PC-9 (cell line): ENCODE data around the gene ZEB2. TPM values are rescaled to one million over a fixed set of nuclear protein-coding genes. Genes with fewer than 3 reads are reported as not detected.

Experiments used
- BruUV-seq: library from RNA; stranded (reverse); fragments of 400-500 nt; replicated peaks from 2 replicates; lab custom pipeline; 2021; lab: Mats Ljungman, UMichigan
- CTCF ChIA-PET: fragments of 300-600 bp; sonication (Branson Sonifier 250); formaldehyde crosslinking; loops from one replicate; lab custom pipeline; 2022; ENCODE audit warnings: antibody characterized with exemption; lab: Charles Lee
- POLR2A ChIA-PET: fragments of 300-600 bp; sonication (Branson Sonifier 250); formaldehyde crosslinking; loops from one replicate; lab custom pipeline; 2022; ENCODE audit warnings: antibody characterized with exemption; ENCODE audit not compliant: unreplicated experiment; lab: Charles Lee
- DNase-seq, 2 experiments: peaks; one replicate each; pipeline versions ENCODE4 v3.0.0 to v3.0.0-alpha.2; 2015 to 2022; ENCODE audit warnings: mixed read lengths in 1 of 2
- H2AFZ ChIP-seq: fragments of 200-600 bp; sonication (generic); 2 replicates; pipeline ENCODE4 v1.8.1; 2017; ENCODE audit warnings: antibody characterized with exemption
- H3F3A ChIP-seq: fragments of 200-600 bp; sonication (generic); 2 replicates; pipeline ENCODE4 v1.8.1; 2017; ENCODE audit warnings: antibody characterized with exemption, mild to moderate bottlenecking, low read depth; ENCODE audit not compliant: insufficient read depth
- H3K27ac ChIP-seq: fragments of 200-600 bp; sonication (generic); 2 replicates; pipeline ENCODE4 v1.6.1; 2016; ENCODE audit warnings: mixed run types
- H3K27me3 ChIP-seq: fragments of 200-600 bp; sonication (generic); 2 replicates; pipeline ENCODE4 v1.6.1; 2016; ENCODE audit warnings: low read depth, mixed run types; ENCODE audit not compliant: insufficient read depth
- H3K36me3 ChIP-seq: fragments of 200-600 bp; sonication (generic); 2 replicates; pipeline ENCODE4 v1.6.1; 2016; ENCODE audit warnings: low read depth, mixed run types
- H3K4me1 ChIP-seq: fragments of 200-600 bp; sonication (generic); replicated peaks from 2 replicates; pipeline ENCODE4 v1.6.1; 2016; ENCODE audit warnings: mixed run types; ENCODE audit not compliant: insufficient read depth
- H3K4me2 ChIP-seq: fragments of 200-600 bp; sonication (generic); 2 replicates; pipeline ENCODE4 v1.6.1; 2017; ENCODE audit warnings: mixed run types
- H3K4me3 ChIP-seq: fragments of 200-600 bp; sonication (generic); 2 replicates; pipeline ENCODE4 v1.6.1; 2016; ENCODE audit warnings: mixed run types
- H3K79me2 ChIP-seq: fragments of 200-600 bp; sonication (generic); 2 replicates; pipeline ENCODE4 v1.6.1; 2017; ENCODE audit warnings: low read depth, mixed run types
- H3K9me2 ChIP-seq: fragments of 200-600 bp; sonication (generic); 2 replicates; pipeline ENCODE4 v1.8.1; 2017; ENCODE audit warnings: mild to moderate bottlenecking; ENCODE audit not compliant: insufficient read depth
- H3K9me3 ChIP-seq: fragments of 200-600 bp; sonication (generic); 2 replicates; pipeline ENCODE4 v1.8.1; 2016; ENCODE audit warnings: low read depth; ENCODE audit not compliant: insufficient read depth
- H4K20me1 ChIP-seq: fragments of 200-600 bp; sonication (generic); 2 replicates; pipeline ENCODE4 v1.8.1; 2017; ENCODE audit not compliant: insufficient read depth
- CTCF ChIP-seq: fragments of 200-600 bp; sonication (generic); conservative IDR thresholded peaks from 2 replicates; pipeline ENCODE4 v1.6.1; 2017; ENCODE audit warnings: mixed run types, antibody characterized with exemption, mild to moderate bottlenecking, moderate library complexity
- EZH2 ChIP-seq: fragments of 200-600 bp; sonication (generic); IDR thresholded peaks from 2 replicates; pipeline ENCODE4 v1.8.0; 2017; ENCODE audit warnings: antibody characterized with exemption, low read depth
- intact Hi-C: fragments of 100-400 bp; cut with micrococcal nuclease; formaldehyde crosslinking; loops from one replicate; pipeline ENCODE4 v1.10.0; 2022; ENCODE audit not compliant: unreplicated experiment
- total RNA-seq: library from RNA; stranded (reverse); gene quantifications from 2 replicates; pipeline ENCODE4 v1.2.3, GENCODE V29; 2021

Gene ZEB2
- total RNA-seq, 1 experiment from 2014 or later, result 0.09 TPM

GRCh38 chr2:144404586-144405314 lies 115.2 kb downstream of the ZEB2 start:
- Histone ChIP-seq H3K4me2 (no peak overlapping the region), H3K27me3 (no peaks in the 10 kb centered on the region), H3K36me3 (no peaks in the 10 kb centered on the region), H3F3A (no peaks in the 10 kb centered on the region), H3K4me3 (no peak overlapping the region), H3K4me1 (no peaks in the 10 kb centered on the region), H3K79me2 (no peaks in the 10 kb centered on the region), H2AFZ (no peak overlapping the region), H3K27ac (no peak overlapping the region), H3K9me3 (no peaks in the 10 kb centered on the region), H4K20me1 (no peaks in the 10 kb centered on the region), H3K9me2 (no peaks in the 10 kb centered on the region; the same call in 1 of the 2 replicates)
- POLR2A ChIA-PET, result no interaction called here
- BruUV-seq, result no TSS peak
- TF ChIP-seq EZH2 (no peak), CTCF (no peak)
- CTCF ChIA-PET, result no interaction called here
- intact Hi-C loops, result no loop called here
- DNase-seq, result no peak

- Histone ChIP-seq H2AFZ (no peak overlapping the region), H3K4me1 (no peaks in the 10 kb centered on the region), H3K9me3 (no peaks in the 10 kb centered on the region), H3K27me3 (no peaks in the 10 kb centered on the region), H3K27ac (no peak overlapping the region), H3F3A (no peaks in the 10 kb centered on the region), H4K20me1 (no peaks in the 10 kb centered on the region), H3K79me2 (no peaks in the 10 kb centered on the region), H3K9me2 (no peaks in the 10 kb centered on the region; the same call in 1 of the 2 replicates), H3K4me3 (no peak overlapping the region), H3K36me3 (no peaks in the 10 kb centered on the region), H3K4me2 (no peak overlapping the region)
- BruUV-seq, result no TSS peak
- no peak for DNase-seq
- intact Hi-C loops, result no loop called here
- TF ChIP-seq EZH2, result no peak
- TF ChIP-seq CTCF, result no peak
- ChIA-PET POLR2A (no interaction called here), CTCF (no interaction called here)
Measured at GRCh38 chr2:144403933-144404332, 116.0 kb downstream of the ZEB2 start.

GRCh38 chr2:144402251-144402650 lies 117.7 kb downstream of the ZEB2 start:
- H2AFZ ChIP-seq, result no peak overlapping the region; the same call in 1 of the 2 replicates
- H3K4me1 ChIP-seq, result no peaks in the 10 kb centered on the region
- H3K27me3 ChIP-seq, result no peaks in the 10 kb centered on the region
- H3K9me3 ChIP-seq, result no peaks in the 10 kb centered on the region; the same call in 1 of the 2 replicates
- BruUV-seq, result no TSS peak
- DNase-seq, result no peak
- intact Hi-C loops, result no loop called here
- no peaks in the 10 kb centered on the region; the same call in 1 of the 2 replicates for H3K9me2 ChIP-seq
- ChIA-PET CTCF (no interaction called here), POLR2A (no interaction called here)
- H3K36me3 ChIP-seq, result no peaks in the 10 kb centered on the region
- no peaks in the 10 kb centered on the region for H3K79me2 ChIP-seq
- H3F3A ChIP-seq, result no peaks in the 10 kb centered on the region
- H3K4me2 ChIP-seq, result no peak overlapping the region
- H3K27ac ChIP-seq, result no peak overlapping the region
- TF ChIP-seq CTCF (no peak), EZH2 (no peak)
- H3K4me3 ChIP-seq, result no peak overlapping the region
- no peaks in the 10 kb centered on the region for H4K20me1 ChIP-seq
